GM23338 (cell line): ENCODE results near the gene HMCN2. TPM values are rescaled to one million over a fixed set of nuclear protein-coding genes. Genes with fewer than 3 reads are reported as not detected.

Experiments used
- ATAC-seq: fragments of 200-7000 bp; cut with Tn5 transposase; 3 replicates; pipeline ENCODE4 v1.9.1; 2020
- DNase-seq: peaks from one replicate; pipeline ENCODE4 v3.0.0-alpha.2; 2015; ENCODE audit warnings: low spot score
- H2AFZ ChIP-seq: fragments of 200-600 bp; sonication (generic); 2 replicates; pipeline ENCODE4 v1.8.0; 2016; ENCODE audit warnings: antibody characterized with exemption, mild to moderate bottlenecking, moderate library complexity
- H3F3A ChIP-seq: fragments of 200-600 bp; sonication (generic); replicated peaks from 2 replicates; pipeline ENCODE4 v1.8.0; 2017; ENCODE audit warnings: antibody characterized with exemption, mixed run types, low read depth
- H3K27ac ChIP-seq: fragments of 200-600 bp; sonication (generic); 2 replicates; pipeline ENCODE4 v1.6.1; 2016; ENCODE audit warnings: low read depth
- H3K27me3 ChIP-seq: fragments of 200-600 bp; sonication (generic); 2 replicates; pipeline ENCODE4 v1.8.0; 2016; ENCODE audit warnings: mild to moderate bottlenecking, mixed run types, moderate library complexity; ENCODE audit not compliant: insufficient read depth
- H3K36me3 ChIP-seq: fragments of 200-600 bp; sonication (generic); 2 replicates; pipeline ENCODE4 v1.8.0; 2016; ENCODE audit warnings: mild to moderate bottlenecking; ENCODE audit not compliant: insufficient read depth
- H3K4me1 ChIP-seq: fragments of 200-600 bp; sonication (generic); 2 replicates; pipeline ENCODE4 v1.8.0; 2016; ENCODE audit warnings: mild to moderate bottlenecking, moderate library complexity; ENCODE audit not compliant: insufficient read depth
- H3K4me2 ChIP-seq: fragments of 200-600 bp; sonication (generic); 2 replicates; pipeline ENCODE4 v1.7.1; 2017; ENCODE audit warnings: mixed run types
- H3K4me3 ChIP-seq: fragments of 200-600 bp; sonication (generic); 2 replicates; pipeline ENCODE4 v1.6.1; 2016; ENCODE audit warnings: mixed run types
- H3K79me2 ChIP-seq: fragments of 200-600 bp; sonication (generic); replicated peaks from 2 replicates; pipeline ENCODE4 v1.8.0; 2017; ENCODE audit warnings: mild to moderate bottlenecking; ENCODE audit not compliant: insufficient read depth
- H3K9me2 ChIP-seq: fragments of 200-600 bp; sonication (generic); 2 replicates; pipeline ENCODE4 v1.8.0; 2017; ENCODE audit not compliant: insufficient read depth
- H4K20me1 ChIP-seq: fragments of 200-600 bp; sonication (generic); replicated peaks from 2 replicates; pipeline ENCODE4 v1.8.0; 2017; ENCODE audit warnings: mild to moderate bottlenecking; ENCODE audit not compliant: insufficient read depth
- H3K27ac Mint-ChIP-seq: 2 replicates; pipeline ENCODE4 v1.8.0; 2020; ENCODE audit warnings: inconsistent platforms, mild to moderate bottlenecking, moderate library complexity, mixed read lengths
- H3K27me3 Mint-ChIP-seq: 3 replicates; pipeline ENCODE4 v1.8.0; 2022; ENCODE audit warnings: low read depth, mild to moderate bottlenecking, moderate library complexity, mixed read lengths, inconsistent platforms; ENCODE audit not compliant: insufficient read depth, poor library complexity
- H3K36me3 Mint-ChIP-seq: 3 replicates; pipeline ENCODE4 v1.8.0; 2021; ENCODE audit warnings: low read depth, mild to moderate bottlenecking, inconsistent platforms, moderate library complexity, mixed read lengths
- H3K4me1 Mint-ChIP-seq: 3 replicates; pipeline ENCODE4 v1.8.0; 2020; ENCODE audit warnings: mild to moderate bottlenecking, inconsistent platforms, mixed read lengths
- H3K4me3 Mint-ChIP-seq: 3 replicates; pipeline ENCODE4 v1.8.0; 2021; ENCODE audit warnings: moderate library complexity, mild to moderate bottlenecking, inconsistent platforms, mixed read lengths
- H3K9me3 Mint-ChIP-seq: 3 replicates; pipeline ENCODE4 v1.8.0; 2020; ENCODE audit warnings: moderate library complexity, mild to moderate bottlenecking, inconsistent platforms, mixed read lengths
- CREB1 ChIP-seq: fragments of 250-450 bp; sonication (Bioruptor Pico); IDR thresholded peaks from 2 replicates; pipeline ENCODE4 v1.5.0; 2020; ENCODE audit warnings: low read depth, mild to moderate bottlenecking, moderate library complexity
- EZH2 ChIP-seq: fragments of 200-600 bp; sonication (generic); IDR thresholded peaks from one replicate; pipeline ENCODE4 v1.8.0; 2017; ENCODE audit warnings: antibody characterized with exemption, mild to moderate bottlenecking, low read depth; ENCODE audit not compliant: unreplicated experiment
- NANOG ChIP-seq: IDR thresholded peaks from 2 replicates; pipeline ENCODE4 v1.6.1; 2016; ENCODE audit warnings: antibody characterized with exemption, borderline replicate concordance
- STAT1 ChIP-seq: IDR thresholded peaks from one replicate; pipeline ENCODE4 v1.6.1; 2016; ENCODE audit warnings: antibody characterized with exemption; ENCODE audit not compliant: unreplicated experiment
- ZNF114 ChIP-seq: fragments of 250-450 bp; sonication (Bioruptor Pico); IDR thresholded peaks from 2 replicates; pipeline ENCODE4 v1.5.0; 2020; ENCODE audit warnings: mild to moderate bottlenecking, moderate library complexity
- ZNF331 ChIP-seq: fragments of 250-450 bp; sonication (Bioruptor Pico); IDR thresholded peaks from 2 replicates; pipeline ENCODE4 v1.5.0; 2020; ENCODE audit warnings: low read depth, mild to moderate bottlenecking, moderate library complexity
- polyA plus RNA-seq: library from polyadenylated mRNA; unstranded; fragments of >200 nt; fragmentation: Nextera tagmentation; extraction: Ambion mirVana; gene quantifications from 2 replicates; pipeline ENCODE4 v1.2.1, GENCODE V29; 2016
- total RNA-seq: library from RNA; depleted of rRNA; stranded (reverse); fragments of >200 nt; shearing (Covaris generic); gene quantifications from 2 replicates; pipeline ENCODE4 v1.2.3, GENCODE V29; 2014
- TF ChIP-seq, protein P1 (sequence below), 2 experiments: fragments of 200-600 bp in 1 of 2; sonication (generic) in 1 of 2; conservative IDR thresholded peaks; 2 replicates each; pipeline versions ENCODE4 v1.5.1 to v1.6.1; 2016 to 2017; ENCODE audit warnings: antibody characterized with exemption in 2 of 2, low read depth in 2 of 2, mild to moderate bottlenecking in 2 of 2, moderate library complexity in 1 of 2
- TF ChIP-seq, protein P2 (sequence below): fragments of 250-450 bp; sonication (Bioruptor Pico); IDR thresholded peaks from 2 replicates; pipeline ENCODE4 v1.5.0; 2020; ENCODE audit warnings: mild to moderate bottlenecking, moderate library complexity
- TF ChIP-seq, protein P3 (sequence below): IDR thresholded peaks from one replicate; pipeline ENCODE4 v1.6.1; 2018; ENCODE audit warnings: antibody characterized with exemption; ENCODE audit not compliant: unreplicated experiment

HMCN2 gene
- total and polyA plus RNA-seq, 2 experiments from 2014 or later, result 1.3 to 4.7 TPM

DNA sequence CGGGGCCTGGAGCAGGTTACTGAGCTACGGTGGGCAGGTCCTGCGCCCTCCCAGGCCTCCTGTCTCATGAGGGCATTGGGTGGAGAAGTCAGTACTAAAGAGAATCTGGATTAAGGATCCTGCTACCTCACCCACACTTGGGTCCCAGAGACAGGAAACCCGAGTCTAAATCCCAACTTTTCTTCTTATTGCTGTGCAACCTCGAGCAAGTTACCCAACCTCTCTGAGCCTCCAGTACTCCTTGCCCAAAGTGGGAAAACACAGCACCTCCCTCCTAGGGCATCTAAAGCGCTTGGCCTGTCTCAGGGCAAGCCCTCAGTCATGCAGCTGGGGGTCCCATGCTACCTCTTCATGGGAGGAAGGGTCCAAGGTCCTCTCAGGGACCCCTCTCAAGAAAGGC is 207.4 kb downstream of the HMCN2 start:
- H3K4me3 Mint-ChIP-seq, result no peak overlapping the region
- no peak for TF ChIP-seq STAT1
- TF ChIP-seq NANOG, result no peak
- TF ChIP-seq, protein P1, sequence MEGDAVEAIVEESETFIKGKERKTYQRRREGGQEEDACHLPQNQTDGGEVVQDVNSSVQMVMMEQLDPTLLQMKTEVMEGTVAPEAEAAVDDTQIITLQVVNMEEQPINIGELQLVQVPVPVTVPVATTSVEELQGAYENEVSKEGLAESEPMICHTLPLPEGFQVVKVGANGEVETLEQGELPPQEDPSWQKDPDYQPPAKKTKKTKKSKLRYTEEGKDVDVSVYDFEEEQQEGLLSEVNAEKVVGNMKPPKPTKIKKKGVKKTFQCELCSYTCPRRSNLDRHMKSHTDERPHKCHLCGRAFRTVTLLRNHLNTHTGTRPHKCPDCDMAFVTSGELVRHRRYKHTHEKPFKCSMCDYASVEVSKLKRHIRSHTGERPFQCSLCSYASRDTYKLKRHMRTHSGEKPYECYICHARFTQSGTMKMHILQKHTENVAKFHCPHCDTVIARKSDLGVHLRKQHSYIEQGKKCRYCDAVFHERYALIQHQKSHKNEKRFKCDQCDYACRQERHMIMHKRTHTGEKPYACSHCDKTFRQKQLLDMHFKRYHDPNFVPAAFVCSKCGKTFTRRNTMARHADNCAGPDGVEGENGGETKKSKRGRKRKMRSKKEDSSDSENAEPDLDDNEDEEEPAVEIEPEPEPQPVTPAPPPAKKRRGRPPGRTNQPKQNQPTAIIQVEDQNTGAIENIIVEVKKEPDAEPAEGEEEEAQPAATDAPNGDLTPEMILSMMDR (conservative IDR thresholded peaks at IDR 0.05; ENCODE audit: low read depth in 2 of 2), result no peak
- no peak for TF ChIP-seq EZH2
- TF ChIP-seq ZNF114 (CRISPR knock-in tag), result no peak
- TF ChIP-seq, protein P2, sequence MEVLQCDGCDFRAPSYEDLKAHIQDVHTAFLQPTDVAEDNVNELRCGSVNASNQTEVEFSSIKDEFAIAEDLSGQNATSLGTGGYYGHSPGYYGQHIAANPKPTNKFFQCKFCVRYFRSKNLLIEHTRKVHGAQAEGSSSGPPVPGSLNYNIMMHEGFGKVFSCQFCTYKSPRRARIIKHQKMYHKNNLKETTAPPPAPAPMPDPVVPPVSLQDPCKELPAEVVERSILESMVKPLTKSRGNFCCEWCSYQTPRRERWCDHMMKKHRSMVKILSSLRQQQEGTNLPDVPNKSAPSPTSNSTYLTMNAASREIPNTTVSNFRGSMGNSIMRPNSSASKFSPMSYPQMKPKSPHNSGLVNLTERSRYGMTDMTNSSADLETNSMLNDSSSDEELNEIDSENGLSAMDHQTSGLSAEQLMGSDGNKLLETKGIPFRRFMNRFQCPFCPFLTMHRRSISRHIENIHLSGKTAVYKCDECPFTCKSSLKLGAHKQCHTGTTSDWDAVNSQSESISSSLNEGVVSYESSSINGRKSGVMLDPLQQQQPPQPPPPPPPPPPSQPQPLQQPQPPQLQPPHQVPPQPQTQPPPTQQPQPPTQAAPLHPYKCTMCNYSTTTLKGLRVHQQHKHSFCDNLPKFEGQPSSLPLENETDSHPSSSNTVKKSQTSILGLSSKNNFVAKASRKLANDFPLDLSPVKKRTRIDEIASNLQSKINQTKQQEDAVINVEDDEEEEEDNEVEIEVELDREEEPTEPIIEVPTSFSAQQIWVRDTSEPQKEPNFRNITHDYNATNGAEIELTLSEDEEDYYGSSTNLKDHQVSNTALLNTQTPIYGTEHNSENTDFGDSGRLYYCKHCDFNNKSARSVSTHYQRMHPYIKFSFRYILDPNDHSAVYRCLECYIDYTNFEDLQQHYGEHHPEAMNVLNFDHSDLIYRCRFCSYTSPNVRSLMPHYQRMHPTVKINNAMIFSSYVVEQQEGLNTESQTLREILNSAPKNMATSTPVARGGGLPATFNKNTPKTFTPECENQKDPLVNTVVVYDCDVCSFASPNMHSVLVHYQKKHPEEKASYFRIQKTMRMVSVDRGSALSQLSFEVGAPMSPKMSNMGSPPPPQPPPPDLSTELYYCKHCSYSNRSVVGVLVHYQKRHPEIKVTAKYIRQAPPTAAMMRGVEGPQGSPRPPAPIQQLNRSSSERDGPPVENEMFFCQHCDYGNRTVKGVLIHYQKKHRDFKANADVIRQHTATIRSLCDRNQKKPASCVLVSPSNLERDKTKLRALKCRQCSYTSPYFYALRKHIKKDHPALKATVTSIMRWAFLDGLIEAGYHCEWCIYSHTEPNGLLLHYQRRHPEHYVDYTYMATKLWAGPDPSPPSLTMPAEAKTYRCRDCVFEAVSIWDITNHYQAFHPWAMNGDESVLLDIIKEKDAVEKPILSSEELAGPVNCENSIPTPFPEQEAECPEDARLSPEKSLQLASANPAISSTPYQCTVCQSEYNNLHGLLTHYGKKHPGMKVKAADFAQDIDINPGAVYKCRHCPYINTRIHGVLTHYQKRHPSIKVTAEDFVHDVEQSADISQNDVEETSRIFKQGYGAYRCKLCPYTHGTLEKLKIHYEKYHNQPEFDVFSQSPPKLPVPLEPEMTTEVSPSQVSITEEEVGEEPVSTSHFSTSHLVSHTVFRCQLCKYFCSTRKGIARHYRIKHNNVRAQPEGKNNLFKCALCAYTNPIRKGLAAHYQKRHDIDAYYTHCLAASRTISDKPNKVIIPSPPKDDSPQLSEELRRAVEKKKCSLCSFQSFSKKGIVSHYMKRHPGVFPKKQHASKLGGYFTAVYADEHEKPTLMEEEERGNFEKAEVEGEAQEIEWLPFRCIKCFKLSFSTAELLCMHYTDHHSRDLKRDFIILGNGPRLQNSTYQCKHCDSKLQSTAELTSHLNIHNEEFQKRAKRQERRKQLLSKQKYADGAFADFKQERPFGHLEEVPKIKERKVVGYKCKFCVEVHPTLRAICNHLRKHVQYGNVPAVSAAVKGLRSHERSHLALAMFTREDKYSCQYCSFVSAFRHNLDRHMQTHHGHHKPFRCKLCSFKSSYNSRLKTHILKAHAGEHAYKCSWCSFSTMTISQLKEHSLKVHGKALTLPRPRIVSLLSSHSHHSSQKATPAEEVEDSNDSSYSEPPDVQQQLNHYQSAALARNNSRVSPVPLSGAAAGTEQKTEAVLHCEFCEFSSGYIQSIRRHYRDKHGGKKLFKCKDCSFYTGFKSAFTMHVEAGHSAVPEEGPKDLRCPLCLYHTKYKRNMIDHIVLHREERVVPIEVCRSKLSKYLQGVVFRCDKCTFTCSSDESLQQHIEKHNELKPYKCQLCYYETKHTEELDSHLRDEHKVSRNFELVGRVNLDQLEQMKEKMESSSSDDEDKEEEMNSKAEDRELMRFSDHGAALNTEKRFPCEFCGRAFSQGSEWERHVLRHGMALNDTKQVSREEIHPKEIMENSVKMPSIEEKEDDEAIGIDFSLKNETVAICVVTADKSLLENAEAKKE (CRISPR knock-in tag), result no peak
- TF ChIP-seq, protein P3, sequence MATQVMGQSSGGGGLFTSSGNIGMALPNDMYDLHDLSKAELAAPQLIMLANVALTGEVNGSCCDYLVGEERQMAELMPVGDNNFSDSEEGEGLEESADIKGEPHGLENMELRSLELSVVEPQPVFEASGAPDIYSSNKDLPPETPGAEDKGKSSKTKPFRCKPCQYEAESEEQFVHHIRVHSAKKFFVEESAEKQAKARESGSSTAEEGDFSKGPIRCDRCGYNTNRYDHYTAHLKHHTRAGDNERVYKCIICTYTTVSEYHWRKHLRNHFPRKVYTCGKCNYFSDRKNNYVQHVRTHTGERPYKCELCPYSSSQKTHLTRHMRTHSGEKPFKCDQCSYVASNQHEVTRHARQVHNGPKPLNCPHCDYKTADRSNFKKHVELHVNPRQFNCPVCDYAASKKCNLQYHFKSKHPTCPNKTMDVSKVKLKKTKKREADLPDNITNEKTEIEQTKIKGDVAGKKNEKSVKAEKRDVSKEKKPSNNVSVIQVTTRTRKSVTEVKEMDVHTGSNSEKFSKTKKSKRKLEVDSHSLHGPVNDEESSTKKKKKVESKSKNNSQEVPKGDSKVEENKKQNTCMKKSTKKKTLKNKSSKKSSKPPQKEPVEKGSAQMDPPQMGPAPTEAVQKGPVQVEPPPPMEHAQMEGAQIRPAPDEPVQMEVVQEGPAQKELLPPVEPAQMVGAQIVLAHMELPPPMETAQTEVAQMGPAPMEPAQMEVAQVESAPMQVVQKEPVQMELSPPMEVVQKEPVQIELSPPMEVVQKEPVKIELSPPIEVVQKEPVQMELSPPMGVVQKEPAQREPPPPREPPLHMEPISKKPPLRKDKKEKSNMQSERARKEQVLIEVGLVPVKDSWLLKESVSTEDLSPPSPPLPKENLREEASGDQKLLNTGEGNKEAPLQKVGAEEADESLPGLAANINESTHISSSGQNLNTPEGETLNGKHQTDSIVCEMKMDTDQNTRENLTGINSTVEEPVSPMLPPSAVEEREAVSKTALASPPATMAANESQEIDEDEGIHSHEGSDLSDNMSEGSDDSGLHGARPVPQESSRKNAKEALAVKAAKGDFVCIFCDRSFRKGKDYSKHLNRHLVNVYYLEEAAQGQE, result no peak
- no peak for TF ChIP-seq CREB1 (CRISPR knock-in tag)
- no peak for TF ChIP-seq ZNF331 (CRISPR knock-in tag)
- H3K36me3 Mint-ChIP-seq, result peaks cover 13% of the 10 kb centered on the region
- H3K4me1 Mint-ChIP-seq, result peaks cover 22% of the 10 kb centered on the region; the same call in 2 of the 3 replicates
- no peak overlapping the region for H3K27ac Mint-ChIP-seq
- Histone ChIP-seq H3K36me3 (no peaks in the 10 kb centered on the region), H3K9me2 (no peaks in the 10 kb centered on the region), H3K4me1 (peaks cover 15% of the 10 kb centered on the region), H2AFZ (no peak overlapping the region), H3K27me3 (no peaks in the 10 kb centered on the region), H3K4me3 (no peak overlapping the region), H4K20me1 (no peaks in the 10 kb centered on the region), H3F3A (no peaks in the 10 kb centered on the region), H3K27ac (no peak overlapping the region), H3K4me2 (no peak overlapping the region), H3K79me2 (no peaks in the 10 kb centered on the region)
- no peaks in the 10 kb centered on the region for H3K9me3 Mint-ChIP-seq
- peaks cover 13% of the 10 kb centered on the region for H3K27me3 Mint-ChIP-seq
- DNase-seq, result no peak
- no peak for ATAC-seq
